ENCODE measurements around the gene DYNC2LI1. TPM values are rescaled to one million over a fixed set of nuclear protein-coding genes. Genes with fewer than 3 reads are reported as not detected.

DYNC2LI1 gene
- total and polyA plus RNA-seq, 2 donors from 2014 or later: 41.5 to 54.4 TPM

DNA sequence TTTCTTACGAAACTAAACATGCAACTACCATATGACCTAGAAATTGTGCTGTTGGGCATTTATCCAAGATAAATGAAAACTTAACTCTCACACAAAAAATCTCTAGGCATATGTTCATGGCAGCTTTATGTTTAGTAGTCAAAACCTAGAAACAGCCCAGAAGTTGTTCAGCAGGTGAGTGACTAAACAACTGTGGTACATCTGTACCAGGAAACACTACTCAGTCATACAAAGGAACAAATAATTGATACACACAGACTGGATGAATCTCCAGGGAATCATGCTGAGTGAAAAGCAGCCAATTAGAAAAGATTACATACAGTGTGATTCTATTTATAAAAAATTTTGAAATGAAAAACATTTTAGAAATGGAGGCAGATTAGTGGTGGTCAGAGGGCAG lies 29.3 kb downstream of the DYNC2LI1 start:
- TF ChIP-seq, protein P1, sequence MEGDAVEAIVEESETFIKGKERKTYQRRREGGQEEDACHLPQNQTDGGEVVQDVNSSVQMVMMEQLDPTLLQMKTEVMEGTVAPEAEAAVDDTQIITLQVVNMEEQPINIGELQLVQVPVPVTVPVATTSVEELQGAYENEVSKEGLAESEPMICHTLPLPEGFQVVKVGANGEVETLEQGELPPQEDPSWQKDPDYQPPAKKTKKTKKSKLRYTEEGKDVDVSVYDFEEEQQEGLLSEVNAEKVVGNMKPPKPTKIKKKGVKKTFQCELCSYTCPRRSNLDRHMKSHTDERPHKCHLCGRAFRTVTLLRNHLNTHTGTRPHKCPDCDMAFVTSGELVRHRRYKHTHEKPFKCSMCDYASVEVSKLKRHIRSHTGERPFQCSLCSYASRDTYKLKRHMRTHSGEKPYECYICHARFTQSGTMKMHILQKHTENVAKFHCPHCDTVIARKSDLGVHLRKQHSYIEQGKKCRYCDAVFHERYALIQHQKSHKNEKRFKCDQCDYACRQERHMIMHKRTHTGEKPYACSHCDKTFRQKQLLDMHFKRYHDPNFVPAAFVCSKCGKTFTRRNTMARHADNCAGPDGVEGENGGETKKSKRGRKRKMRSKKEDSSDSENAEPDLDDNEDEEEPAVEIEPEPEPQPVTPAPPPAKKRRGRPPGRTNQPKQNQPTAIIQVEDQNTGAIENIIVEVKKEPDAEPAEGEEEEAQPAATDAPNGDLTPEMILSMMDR (IDR thresholded peaks at IDR 0.05; ENCODE audit: borderline replicate concordance, extremely low read depth, insufficient read depth): no peak
- Histone ChIP-seq H3K4me3 (ENCODE audit: low read length in 3 of 3) (no peak overlapping the region), H3K36me3 (ENCODE audit: control insufficient read depth in 2 of 3, insufficient read depth in 3 of 3, low read length in 3 of 3) (peaks cover 0 to 5% (median 5%) of the 10 kb centered on the region in 3 donors), H3K27me3 (ENCODE audit: control insufficient read depth, insufficient read depth, low read length) (no peaks in the 10 kb centered on the region), H3K9me3 (ENCODE audit: control insufficient read depth in 2 of 3, insufficient read depth in 1 of 3, low read length in 3 of 3) (no peaks in the 10 kb centered on the region), H3K4me1 (ENCODE audit: control insufficient read depth in 2 of 3, insufficient read depth in 2 of 3, low read depth in 1 of 3, low read length in 3 of 3) (no peaks in the 10 kb centered on the region), H3K27ac (ENCODE audit: low read depth in 2 of 2, low read length in 2 of 2) (no peak overlapping the region), H3K9ac (ENCODE audit: low read length in 3 of 3) (no peak overlapping the region)
- intact Hi-C loops (cut with DNase I): no loop called here
- FAIRE-seq (no peak), DNase-seq (no peak)

DNA sequence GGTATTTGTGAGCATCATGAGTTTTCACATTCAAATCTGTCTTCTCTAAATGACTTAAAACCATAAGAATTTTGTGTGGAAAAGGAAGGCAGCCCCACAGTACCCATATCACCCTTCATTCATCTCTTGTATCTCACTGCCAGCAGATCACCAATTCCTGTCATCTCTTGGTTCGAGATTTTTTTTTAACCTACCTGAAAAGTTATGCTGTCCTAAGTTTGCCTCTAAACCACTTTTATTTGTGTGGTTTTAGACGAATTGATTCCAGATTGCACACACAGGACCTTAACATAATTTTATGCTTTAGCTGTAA lies 32.8 kb downstream of the DYNC2LI1 start:
- intact Hi-C loops (cut with DNase I): no loop called here
- Histone ChIP-seq H3K9me3 (ENCODE audit: control insufficient read depth in 2 of 3, insufficient read depth in 1 of 3, low read length in 3 of 3) (no peaks in the 10 kb centered on the region), H3K4me1 (ENCODE audit: control insufficient read depth in 2 of 3, insufficient read depth in 2 of 3, low read depth in 1 of 3, low read length in 3 of 3) (no peaks in the 10 kb centered on the region), H3K9ac (ENCODE audit: low read length in 3 of 3) (no peak overlapping the region), H3K4me3 (ENCODE audit: low read length in 3 of 3) (no peak overlapping the region), H3K27ac (ENCODE audit: low read depth in 2 of 2, low read length in 2 of 2) (no peak overlapping the region), H3K36me3 (ENCODE audit: control insufficient read depth in 2 of 3, insufficient read depth in 3 of 3, low read length in 3 of 3) (peaks cover 2 to 13% (median 5%) of the 10 kb centered on the region in 3 donors), H3K27me3 (ENCODE audit: control insufficient read depth, insufficient read depth, low read length) (no peaks in the 10 kb centered on the region)
- FAIRE-seq (no peak), DNase-seq (no peak)
- TF ChIP-seq, protein P1 (IDR thresholded peaks at IDR 0.05; ENCODE audit: borderline replicate concordance, extremely low read depth, insufficient read depth): no peak

DNA sequence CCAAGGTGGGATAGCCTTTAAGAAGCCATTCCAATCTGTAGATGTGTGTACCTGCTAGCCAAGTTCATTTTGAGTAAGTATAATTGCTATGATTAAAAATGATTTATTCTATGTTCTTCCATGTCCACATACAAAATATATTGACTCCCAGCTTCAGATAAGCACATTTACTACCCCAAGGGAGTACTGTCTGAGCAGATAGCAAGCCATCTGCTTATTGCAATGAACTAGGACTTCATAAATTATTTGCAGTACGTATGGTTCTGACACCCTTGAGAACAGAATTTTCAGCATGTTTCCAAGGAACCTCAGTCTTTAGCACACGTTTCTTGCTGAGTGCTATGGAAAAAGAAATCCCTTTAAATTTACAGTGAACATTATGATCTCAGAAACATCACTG lies 36.6 kb downstream of the DYNC2LI1 start:
- Histone ChIP-seq H3K9ac (ENCODE audit: low read length in 3 of 3) (no peak overlapping the region), H3K4me1 (ENCODE audit: control insufficient read depth in 2 of 3, insufficient read depth in 2 of 3, low read depth in 1 of 3, low read length in 3 of 3) (no peaks in the 10 kb centered on the region), H3K9me3 (ENCODE audit: control insufficient read depth in 2 of 3, insufficient read depth in 1 of 3, low read length in 3 of 3) (no peaks in the 10 kb centered on the region), H3K27ac (ENCODE audit: low read depth in 2 of 2, low read length in 2 of 2) (no peak overlapping the region), H3K36me3 (ENCODE audit: control insufficient read depth in 2 of 3, insufficient read depth in 3 of 3, low read length in 3 of 3) (peaks cover 2 to 7% (median 3%) of the 10 kb centered on the region in 3 donors), H3K27me3 (ENCODE audit: control insufficient read depth, insufficient read depth, low read length) (no peaks in the 10 kb centered on the region), H3K4me3 (ENCODE audit: low read length in 3 of 3) (no peak overlapping the region)
- DNase-seq (no peak), FAIRE-seq (no peak)
- TF ChIP-seq, protein P1 (IDR thresholded peaks at IDR 0.05; ENCODE audit: borderline replicate concordance, extremely low read depth, insufficient read depth): no peak
- intact Hi-C loops (cut with DNase I): no loop called here

DNA sequence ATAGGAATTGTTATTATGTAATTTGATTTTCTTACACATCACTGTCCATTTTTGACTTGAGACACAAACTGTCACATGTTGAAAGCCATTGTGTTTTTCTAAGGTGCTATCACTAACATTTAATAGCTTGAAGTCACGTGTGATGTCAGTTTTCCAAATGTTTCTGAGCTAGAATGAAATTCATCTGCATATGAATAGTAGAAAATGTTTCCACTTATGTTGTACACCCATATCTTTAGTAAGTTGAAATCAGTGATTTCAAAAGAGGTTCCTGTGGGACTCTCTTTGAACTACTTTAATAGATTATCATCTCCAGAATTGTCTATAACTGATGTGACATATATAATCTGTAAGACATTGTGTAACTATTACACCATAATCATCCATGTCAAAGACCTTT lies 37.0 kb downstream of the DYNC2LI1 start:
- FAIRE-seq: no peak
- peaks cover 2 to 7% (median 2%) of the 10 kb centered on the region in 3 donors for H3K36me3 ChIP-seq (ENCODE audit: control insufficient read depth in 2 of 3, insufficient read depth in 3 of 3, low read length in 3 of 3)

More for the DNA sequence above, 37.0 kb downstream of the DYNC2LI1 start:
- TF ChIP-seq, protein P1 (IDR thresholded peaks at IDR 0.05; ENCODE audit: borderline replicate concordance, extremely low read depth, insufficient read depth): no peak
- H3K27ac ChIP-seq (ENCODE audit: low read depth in 2 of 2, low read length in 2 of 2): no peak overlapping the region
- DNase-seq: no peak
- H3K9me3 ChIP-seq (ENCODE audit: control insufficient read depth in 2 of 3, insufficient read depth in 1 of 3, low read length in 3 of 3): no peaks in the 10 kb centered on the region
- intact Hi-C loops (cut with DNase I): no loop called here
- H3K4me1 ChIP-seq (ENCODE audit: control insufficient read depth in 2 of 3, insufficient read depth in 2 of 3, low read depth in 1 of 3, low read length in 3 of 3): no peaks in the 10 kb centered on the region
- H3K9ac ChIP-seq (ENCODE audit: low read length in 3 of 3): no peak overlapping the region
- no peaks in the 10 kb centered on the region for H3K27me3 ChIP-seq (ENCODE audit: control insufficient read depth, insufficient read depth, low read length)
- H3K4me3 ChIP-seq (ENCODE audit: low read length in 3 of 3): no peak overlapping the region

Data from kidney (tissue), 14 donors.